Mesothelial cell of epicardium (in vitro differentiated cells): ENCODE data around the gene RP9. TPM values are rescaled to one million over a fixed set of nuclear protein-coding genes. Genes with fewer than 3 reads are reported as not detected.

Source experiments
- DNase-seq, 2 experiments: peaks; one replicate each; pipeline ENCODE4 v3.0.0; 2021; ENCODE audit warnings: low spot score in 2 of 2; ENCODE audit not compliant: unreplicated experiment in 2 of 2
- H3K27ac Mint-ChIP-seq: 2 replicates; pipeline ENCODE4 v1.8.0; 2021; ENCODE audit warnings: mixed read lengths
- H3K27me3 Mint-ChIP-seq: 2 replicates; pipeline ENCODE4 v1.8.0; 2021; ENCODE audit warnings: low read depth, mixed read lengths
- H3K36me3 Mint-ChIP-seq: 2 replicates; pipeline ENCODE4 v1.8.0; 2021; ENCODE audit warnings: mixed read lengths
- H3K4me1 Mint-ChIP-seq: 2 replicates; pipeline ENCODE4 v1.8.0; 2021; ENCODE audit warnings: mixed read lengths
- H3K4me3 Mint-ChIP-seq: 2 replicates; pipeline ENCODE4 v1.8.0; 2021; ENCODE audit warnings: mild to moderate bottlenecking, moderate library complexity, mixed read lengths
- H3K9me3 Mint-ChIP-seq: 2 replicates; pipeline ENCODE4 v1.8.0; 2021; ENCODE audit warnings: mixed read lengths
- total RNA-seq: library from RNA; stranded (reverse); gene quantifications from 3 replicates; pipeline ENCODE4 v1.2.1, GENCODE V29; 2021
- TF ChIP-seq, protein P1 (sequence below): fragments of 200-600 bp; sonication (generic); IDR thresholded peaks from one replicate; pipeline ENCODE4 v1.5.0; 2021; ENCODE audit warnings: antibody characterized with exemption; ENCODE audit not compliant: unreplicated experiment

The RP9 gene
- total RNA-seq, 1 donor from 2014 or later = 20.3 TPM

DNA sequence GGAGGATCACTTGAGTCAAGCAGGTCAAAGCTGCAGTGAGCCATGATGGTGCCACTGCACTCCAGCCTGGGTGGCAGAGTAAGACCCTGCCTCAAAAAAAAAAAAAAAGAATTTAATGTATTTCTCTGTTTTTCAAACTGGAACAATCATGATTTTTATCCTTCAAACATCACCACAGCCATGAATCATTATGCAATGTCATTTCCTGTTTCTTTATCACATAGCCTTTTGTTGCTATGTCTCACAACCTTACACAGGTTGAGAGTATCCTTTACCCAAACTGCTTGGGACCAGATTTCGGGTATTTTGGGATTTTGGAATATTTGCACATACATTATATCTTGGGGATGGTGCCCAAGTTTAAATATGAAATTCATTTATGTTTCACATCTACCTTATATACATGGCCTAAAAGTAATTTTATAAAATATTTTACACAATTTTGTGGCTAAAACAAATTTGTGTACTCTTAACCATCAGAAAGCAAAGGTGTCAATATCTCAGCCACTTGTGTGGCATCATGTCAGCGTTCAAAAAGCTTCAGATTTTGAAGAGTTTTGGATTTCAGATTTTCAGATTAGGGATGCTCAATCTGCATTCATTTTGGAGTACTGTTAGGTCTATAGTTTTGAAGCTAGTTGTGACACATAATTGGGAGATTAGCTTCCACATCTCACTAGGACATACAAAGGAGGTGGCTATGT, 54.8 kb downstream of the RP9 start:
- TF ChIP-seq, protein P1, sequence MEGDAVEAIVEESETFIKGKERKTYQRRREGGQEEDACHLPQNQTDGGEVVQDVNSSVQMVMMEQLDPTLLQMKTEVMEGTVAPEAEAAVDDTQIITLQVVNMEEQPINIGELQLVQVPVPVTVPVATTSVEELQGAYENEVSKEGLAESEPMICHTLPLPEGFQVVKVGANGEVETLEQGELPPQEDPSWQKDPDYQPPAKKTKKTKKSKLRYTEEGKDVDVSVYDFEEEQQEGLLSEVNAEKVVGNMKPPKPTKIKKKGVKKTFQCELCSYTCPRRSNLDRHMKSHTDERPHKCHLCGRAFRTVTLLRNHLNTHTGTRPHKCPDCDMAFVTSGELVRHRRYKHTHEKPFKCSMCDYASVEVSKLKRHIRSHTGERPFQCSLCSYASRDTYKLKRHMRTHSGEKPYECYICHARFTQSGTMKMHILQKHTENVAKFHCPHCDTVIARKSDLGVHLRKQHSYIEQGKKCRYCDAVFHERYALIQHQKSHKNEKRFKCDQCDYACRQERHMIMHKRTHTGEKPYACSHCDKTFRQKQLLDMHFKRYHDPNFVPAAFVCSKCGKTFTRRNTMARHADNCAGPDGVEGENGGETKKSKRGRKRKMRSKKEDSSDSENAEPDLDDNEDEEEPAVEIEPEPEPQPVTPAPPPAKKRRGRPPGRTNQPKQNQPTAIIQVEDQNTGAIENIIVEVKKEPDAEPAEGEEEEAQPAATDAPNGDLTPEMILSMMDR = no peak

DNA sequence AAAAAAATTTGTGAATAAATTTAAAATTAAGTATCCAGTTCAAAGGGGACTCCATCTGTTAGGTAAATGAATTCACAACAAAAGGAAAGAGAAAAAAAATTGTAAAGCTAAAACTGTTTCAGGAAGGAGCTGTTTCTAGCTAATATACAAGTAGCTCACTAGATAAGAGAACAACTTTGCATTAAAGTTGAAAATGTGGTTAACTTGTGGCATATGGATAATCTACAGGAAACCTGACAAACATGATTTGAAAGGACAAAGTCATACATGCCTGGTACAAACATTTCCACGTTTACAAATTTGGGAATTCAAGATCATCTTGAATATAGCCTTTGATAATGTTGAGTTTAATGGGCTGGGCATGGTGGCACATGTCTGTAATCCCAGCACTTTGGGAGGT, 55.5 kb downstream of the RP9 start:
- no peak overlapping the region for H3K4me3 Mint-ChIP-seq
- DNase-seq = no peak
- no peaks in the 10 kb centered on the region for H3K27me3 Mint-ChIP-seq
- H3K4me1 Mint-ChIP-seq = peaks cover 11% of the 10 kb centered on the region
- H3K27ac Mint-ChIP-seq = peak overlapping the region; percentile 25
- no peaks in the 10 kb centered on the region for H3K9me3 Mint-ChIP-seq
- H3K36me3 Mint-ChIP-seq = no peaks in the 10 kb centered on the region
- TF ChIP-seq, protein P1 = no peak

More for the DNA sequence above, 54.8 kb downstream of the RP9 start:
- H3K36me3 Mint-ChIP-seq = no peaks in the 10 kb centered on the region
- no peak overlapping the region for H3K27ac Mint-ChIP-seq
- H3K9me3 Mint-ChIP-seq = no peaks in the 10 kb centered on the region
- H3K4me1 Mint-ChIP-seq = peaks cover 16% of the 10 kb centered on the region
- no peak for DNase-seq
- H3K27me3 Mint-ChIP-seq = no peaks in the 10 kb centered on the region
- H3K4me3 Mint-ChIP-seq = no peak overlapping the region

DNA sequence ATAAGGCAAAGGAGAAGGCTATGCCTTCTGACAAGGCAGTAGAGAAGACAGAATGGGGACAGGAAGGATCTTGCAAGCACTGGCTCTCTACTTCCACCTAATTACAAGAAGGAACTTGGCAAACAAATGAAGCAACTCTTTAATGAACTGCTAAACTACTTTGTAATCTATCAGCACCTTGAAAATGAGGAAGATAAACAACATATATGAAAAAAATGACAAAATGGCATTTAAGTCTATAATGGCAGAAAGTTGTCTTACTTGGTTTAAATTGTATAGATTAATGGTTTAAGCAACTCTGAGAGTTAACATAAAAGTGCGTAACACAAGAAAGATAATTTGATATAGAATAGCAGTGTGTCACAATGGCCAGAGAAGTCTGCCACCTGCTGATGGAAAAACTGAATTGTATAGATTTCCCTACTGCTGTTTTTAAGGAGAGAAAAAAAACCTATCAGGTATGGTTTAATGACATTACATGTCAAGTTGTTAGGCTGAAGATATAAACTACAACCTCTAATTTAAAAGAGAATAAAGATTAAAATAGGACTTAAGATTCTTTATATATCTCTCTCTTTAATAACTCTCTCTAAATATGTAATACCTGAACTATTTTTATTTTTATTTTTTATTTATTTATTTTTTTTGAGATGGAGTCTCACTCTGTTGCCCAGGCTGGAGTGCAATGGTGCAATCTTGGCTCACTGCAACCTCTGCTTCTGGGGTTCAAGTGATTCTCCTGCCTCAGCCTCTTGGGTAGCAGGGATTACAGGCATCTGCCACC, 58.5 kb downstream of the RP9 start:
- Mint-ChIP-seq H3K4me1 (peaks cover 7% of the 10 kb centered on the region), H3K4me3 (no peak overlapping the region), H3K27ac (peak overlapping the region; percentile 75), H3K36me3 (no peaks in the 10 kb centered on the region), H3K27me3 (no peaks in the 10 kb centered on the region), H3K9me3 (no peaks in the 10 kb centered on the region)
- TF ChIP-seq, protein P1 = peak; percentile 47
- DNase-seq = no peak

DNA sequence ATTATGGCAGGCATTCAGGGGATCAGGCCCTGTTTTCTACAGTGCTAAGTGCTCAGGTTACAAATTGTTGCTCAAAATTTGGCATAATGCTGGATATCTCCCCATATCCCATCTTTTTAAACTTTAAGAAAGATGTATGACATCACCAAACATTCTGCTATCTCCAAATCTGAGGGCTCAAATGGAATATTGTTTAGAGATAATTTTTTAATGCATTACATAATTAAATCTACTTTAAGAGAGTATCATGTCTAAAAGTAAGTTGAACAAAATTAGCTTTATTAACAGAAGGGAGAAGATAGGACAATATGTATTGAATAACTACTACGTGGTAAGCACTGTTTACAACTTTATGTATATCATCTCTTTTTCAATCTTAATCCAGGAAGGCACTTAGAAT, 60.5 kb downstream of the RP9 start:
- peaks cover 2% of the 10 kb centered on the region for H3K36me3 Mint-ChIP-seq
- no peaks in the 10 kb centered on the region for H3K9me3 Mint-ChIP-seq
- no peaks in the 10 kb centered on the region for H3K27me3 Mint-ChIP-seq
- no peak for DNase-seq
- TF ChIP-seq, protein P1 = no peak
- peaks cover 18% of the 10 kb centered on the region for H3K4me1 Mint-ChIP-seq
- no peak overlapping the region for H3K4me3 Mint-ChIP-seq
- no peak overlapping the region for H3K27ac Mint-ChIP-seq

DNA sequence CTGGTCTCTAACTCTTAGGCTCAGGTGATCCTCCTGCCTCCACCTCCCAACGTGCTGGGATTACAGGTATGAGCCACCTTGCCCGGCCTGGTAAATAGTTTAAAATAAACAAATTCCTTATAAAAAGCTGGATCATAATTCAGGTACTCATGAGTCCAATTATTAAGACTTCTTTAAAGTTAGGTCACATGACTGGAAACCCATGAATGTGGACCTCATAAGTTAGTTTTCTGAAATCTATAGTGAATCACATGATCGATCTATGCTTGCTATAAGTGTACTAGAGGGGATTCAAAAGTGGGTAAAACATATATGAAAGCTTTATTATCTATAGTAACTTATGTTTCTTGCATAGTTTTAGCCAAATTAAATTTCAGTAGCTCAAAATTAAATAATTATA, 60.9 kb downstream of the RP9 start:
- Mint-ChIP-seq H3K9me3 (no peaks in the 10 kb centered on the region), H3K27me3 (no peaks in the 10 kb centered on the region), H3K4me1 (peaks cover 21% of the 10 kb centered on the region), H3K27ac (no peak overlapping the region), H3K4me3 (no peak overlapping the region), H3K36me3 (peaks cover 2% of the 10 kb centered on the region)
- TF ChIP-seq, protein P1 = no peak
- no peak for DNase-seq
